Measurements from ENCODE around the gene PIGH. TPM values are rescaled to one million over a fixed set of nuclear protein-coding genes. Genes with fewer than 3 reads are reported as not detected.
"Not testable (repeated sequence)": the region's sequence is repeated elsewhere in the genome, so short reads cannot be mapped to it uniquely, and the experiment has no call there.

PIGH gene
- total RNA-seq, 1 donor from 2014 or later, result 19.1 TPM

- intact Hi-C loops (cut with micrococcal nuclease), result no loop called here
Observed at GRCh38 chr14:67553547-67553946, 46.5 kb downstream of the PIGH start.

- intact Hi-C loops (cut with micrococcal nuclease), result no loop called here
Observed at GRCh38 chr14:67551940-67552339, 48.1 kb downstream of the PIGH start.

- intact Hi-C loops (cut with micrococcal nuclease), result no loop called here
Observed at GRCh38 chr14:67551123-67551522, 48.9 kb downstream of the PIGH start.

GRCh38 chr14:67549734-67550133 is 50.3 kb downstream of the PIGH start:
- intact Hi-C loops (cut with micrococcal nuclease), result no loop called here

GRCh38 chr14:67547224-67547780 is 52.8 kb downstream of the PIGH start:
- intact Hi-C loops (cut with micrococcal nuclease), result no loop called here

GRCh38 chr14:67544590-67544989 is 55.5 kb downstream of the PIGH start:
- intact Hi-C loops (cut with micrococcal nuclease), result no loop called here

GRCh38 chr14:67542620-67543019 is 57.4 kb downstream of the PIGH start:
- intact Hi-C loops (cut with micrococcal nuclease), result not testable (repeated sequence)

- intact Hi-C loops (cut with micrococcal nuclease), result no loop called here
Observed at GRCh38 chr14:67541448-67542387, 58.4 kb downstream of the PIGH start.

Other genes starting within 250 kb of the PIGH start
- gene ATP6V1D, start 240.5 kb downstream of the PIGH start, total RNA-seq, result 41.2 and 44.5 TPM in 2 replicates
- gene EIF2S1, start 239.9 kb downstream of the PIGH start, total RNA-seq, result 127 and 134 TPM in 2 replicates
- 0.22 and 0.56 TPM in 2 replicates for gene PLEK2, start 188.1 kb downstream of the PIGH start, total RNA-seq
- gene TMEM229B, start 111.5 kb downstream of the PIGH start, total RNA-seq, result 23.3 and 25.6 TPM in 2 replicates
- gene PLEKHH1, start 67.0 kb downstream of the PIGH start, total RNA-seq, result 0.71 and 1.1 TPM in 2 replicates
- gene ARG2, start 19.7 kb upstream of the PIGH start, total RNA-seq, result 1.8 and 2.3 TPM in 2 replicates
- 72.9 and 77.0 TPM in 2 replicates for gene VTI1B, start 74.4 kb upstream of the PIGH start, total RNA-seq
- gene RDH11, start 95.5 kb upstream of the PIGH start, total RNA-seq, result 42.8 and 47.3 TPM in 2 replicates
- not detected in 2 replicates for gene RDH12, start 101.6 kb upstream of the PIGH start, total RNA-seq
- 27.1 and 27.7 TPM in 2 replicates for gene ZFYVE26, start 216.3 kb upstream of the PIGH start, total RNA-seq
- gene RAD51B, start 219.5 kb upstream of the PIGH start, total RNA-seq, result 21.3 and 24.4 TPM in 2 replicates

Measured in T-helper 1 cell treated with Interleukin-12 subunit alpha and Interleukin-12 subunit beta and Interleukin-4 antibody, amounts not matched to agents 30 ng/mL and 1 ng/mL, for 36 hours (primary cell).